ENCODE data around the gene DPP8.

- TF ChIP-seq FOXM1 (IDR thresholded peaks at IDR 0.05; ENCODE audit: low read depth, low read length) (no peak), TBL1XR1 (IDR thresholded peaks at IDR 0.05; ENCODE audit: low read depth, low read length) (no peak), ASH2L (IDR thresholded peaks at IDR 0.05; ENCODE audit: borderline replicate concordance, low read depth) (no peak), JUND (IDR thresholded peaks at IDR 0.05; ENCODE audit: low read depth, low read length) (no peak), TARDBP (IDR thresholded peaks at IDR 0.05; ENCODE audit: borderline replicate concordance) (no peak), POU2F2 (IDR thresholded peaks at IDR 0.05; ENCODE audit: borderline replicate concordance, low read depth, low read length) (no peak), BCL3 (IDR thresholded peaks at IDR 0.05; ENCODE audit: borderline replicate concordance, insufficient read depth, low read depth, low read length, poor library complexity, severe bottlenecking) (no peak), POLR2AphosphoS5 (IDR thresholded peaks at IDR 0.05; ENCODE audit: low read length) (no peak), ZNF274 (IDR thresholded peaks at IDR 0.05; ENCODE audit: insufficient read depth, insufficient read length) (no peak), NR2C1 (IDR thresholded peaks at IDR 0.05) (no peak)
These were observed 121.8 kb downstream of the DPP8 start for GRCh38 chr15:65395567-65396202.
